Fibroblast of villous mesenchyme (primary cell): ENCODE data around the gene BEGAIN. TPM values are rescaled to one million over a fixed set of nuclear protein-coding genes. Genes with fewer than 3 reads are reported as not detected.
A peak's percentile ranks its signal among the peaks of the same experiment; 100 is the strongest.

Source experiments
- DNase-seq: peaks from one replicate; pipeline ENCODE4 v3.0.0-alpha.2; 2010; ENCODE audit warnings: low read depth
- H3K4me3 ChIP-seq: 2 replicates; pipeline ENCODE4 v1.5.1; 2011; ENCODE audit warnings: low read depth, mild to moderate bottlenecking, low read length
- CTCF ChIP-seq: IDR thresholded peaks from 2 replicates; pipeline ENCODE4 v1.5.1; 2012; ENCODE audit warnings: low read depth, mild to moderate bottlenecking, low read length; ENCODE audit not compliant: insufficient read depth
- total RNA-seq: library from RNA; depleted of rRNA; stranded (reverse); fragments of >200 nt; gene quantifications from 2 replicates; pipeline ENCODE4 v1.2.3, GENCODE V29; 2012

BEGAIN gene, protein sequence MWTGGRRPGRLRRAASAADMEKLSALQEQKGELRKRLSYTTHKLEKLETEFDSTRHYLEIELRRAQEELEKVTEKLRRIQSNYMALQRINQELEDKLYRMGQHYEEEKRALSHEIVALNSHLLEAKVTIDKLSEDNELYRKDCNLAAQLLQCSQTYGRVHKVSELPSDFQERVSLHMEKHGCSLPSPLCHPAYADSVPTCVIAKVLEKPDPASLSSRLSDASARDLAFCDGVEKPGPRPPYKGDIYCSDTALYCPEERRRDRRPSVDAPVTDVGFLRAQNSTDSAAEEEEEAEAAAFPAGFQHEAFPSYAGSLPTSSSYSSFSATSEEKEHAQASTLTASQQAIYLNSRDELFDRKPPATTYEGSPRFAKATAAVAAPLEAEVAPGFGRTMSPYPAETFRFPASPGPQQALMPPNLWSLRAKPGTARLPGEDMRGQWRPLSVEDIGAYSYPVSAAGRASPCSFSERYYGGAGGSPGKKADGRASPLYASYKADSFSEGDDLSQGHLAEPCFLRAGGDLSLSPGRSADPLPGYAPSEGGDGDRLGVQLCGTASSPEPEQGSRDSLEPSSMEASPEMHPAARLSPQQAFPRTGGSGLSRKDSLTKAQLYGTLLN
- total RNA-seq = not detected in 2 replicates

- H3K4me3 ChIP-seq = peak within 1 kb of the TSS; percentile 41
- no peak for DNase-seq
- TF ChIP-seq CTCF = no peak
Measured at GRCh38 chr14:100587086-100587762, at the start of gene BEGAIN. Gene BEGAIN (minus strand): TSS chr14:100587417. CDS start chr14:100587290, 127 bp downstream.

GRCh38 chr14:100636559-100636958, 49.3 kb upstream of the BEGAIN start:
- DNase-seq = no peak
- no peak for TF ChIP-seq CTCF
- no peak overlapping the region for H3K4me3 ChIP-seq

- no peak overlapping the region for H3K4me3 ChIP-seq
- no peak for DNase-seq
- no peak for TF ChIP-seq CTCF
Measured at GRCh38 chr14:100634026-100634425, 46.8 kb upstream of the BEGAIN start.

DNA sequence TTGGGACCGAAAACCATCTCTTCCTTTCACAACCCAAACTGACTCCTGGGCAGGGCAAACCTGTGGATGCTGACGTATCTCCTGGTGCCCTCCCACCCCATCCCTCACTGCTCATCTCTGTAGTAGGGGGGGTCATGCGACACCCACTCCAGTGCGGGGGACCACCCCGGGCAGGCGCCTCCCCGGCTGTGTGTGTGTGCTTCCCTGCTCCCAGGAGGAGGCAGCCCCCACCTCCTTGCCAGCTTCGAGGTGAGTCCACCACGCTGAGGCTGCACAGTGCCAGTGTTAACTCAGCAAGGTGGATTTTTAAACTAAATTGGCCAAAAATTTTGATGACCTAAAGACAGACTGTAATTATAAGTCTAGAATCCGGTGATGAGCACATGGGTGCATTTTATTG, 46.2 kb upstream of the BEGAIN start:
- DNase-seq = no peak
- H3K4me3 ChIP-seq = no peak overlapping the region
- no peak for TF ChIP-seq CTCF

GRCh38 chr14:100629696-100630095, 42.5 kb upstream of the BEGAIN start:
- no peak for TF ChIP-seq CTCF
- no peak overlapping the region for H3K4me3 ChIP-seq
- DNase-seq = no peak

DNA sequence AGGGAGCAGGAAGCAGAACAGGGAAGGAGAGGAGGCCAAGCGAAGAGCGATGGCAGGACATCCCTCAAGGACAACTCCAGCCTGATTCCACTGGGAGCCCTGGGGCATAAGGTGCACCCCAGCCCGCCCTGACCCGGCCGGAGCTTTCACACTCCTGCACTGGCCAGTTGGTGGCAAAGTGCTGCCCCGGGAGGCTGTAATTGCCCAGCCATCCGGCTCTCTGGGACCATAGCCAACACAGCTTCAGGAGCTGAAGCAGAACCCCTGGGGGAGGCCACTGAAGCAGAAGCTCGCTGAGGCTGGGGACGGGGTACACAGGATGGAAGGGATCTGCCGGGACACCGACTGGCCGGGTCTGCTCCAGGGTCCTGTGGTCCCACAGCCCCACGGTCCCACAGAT, 41.9 kb upstream of the BEGAIN start:
- DNase-seq = no peak
- TF ChIP-seq CTCF = no peak
- no peak overlapping the region for H3K4me3 ChIP-seq
